Astrocyte (in vitro differentiated cells and primary cell): Measurements from ENCODE around the gene C19orf38. TPM values are rescaled to one million over a fixed set of nuclear protein-coding genes. Genes with fewer than 3 reads are reported as not detected.

Experiments
- DNase-seq: peaks from one replicate; pipeline ENCODE4 v3.0.0-alpha.2; 2010; ENCODE audit warnings: low read depth
- FAIRE-seq: peaks from 2 replicates; lab custom pipeline; 2011; peaks lifted over from hg19 to GRCh38; lab: Jason Lieb, UNC
- H2AFZ ChIP-seq: 2 replicates; pipeline ENCODE4 v1.6.0; 2012; ENCODE audit warnings: low read depth, low read length, inconsistent platforms
- H3K27ac ChIP-seq: 2 replicates; pipeline ENCODE4 v1.5.1; 2011; ENCODE audit warnings: low read depth, low read length, inconsistent platforms
- H3K27me3 ChIP-seq: 2 replicates; pipeline ENCODE4 v1.6.0; 2011; ENCODE audit warnings: low read length, inconsistent platforms; ENCODE audit not compliant: insufficient read depth
- H3K36me3 ChIP-seq: 2 replicates; pipeline ENCODE4 v1.5.1; 2011; ENCODE audit warnings: low read length, inconsistent platforms; ENCODE audit not compliant: insufficient read depth
- H3K4me1 ChIP-seq: 2 replicates; pipeline ENCODE4 v1.5.1; 2011; ENCODE audit warnings: low read length, inconsistent platforms; ENCODE audit not compliant: insufficient read depth
- H3K4me2 ChIP-seq: 2 replicates; pipeline ENCODE4 v1.6.0; 2012; ENCODE audit warnings: low read length, inconsistent platforms
- H3K4me3 ChIP-seq: 2 replicates; pipeline ENCODE4 v1.5.1; 2011; ENCODE audit warnings: low read depth, mild to moderate bottlenecking, low read length, inconsistent platforms; ENCODE audit not compliant: insufficient read depth
- H3K79me2 ChIP-seq: 2 replicates; pipeline ENCODE4 v1.6.0; 2012; ENCODE audit warnings: mild to moderate bottlenecking, low read length, inconsistent platforms; ENCODE audit not compliant: insufficient read depth
- H3K9ac ChIP-seq: 2 replicates; pipeline ENCODE4 v1.6.0; 2012; ENCODE audit warnings: mild to moderate bottlenecking, low read length, inconsistent platforms
- H3K9me3 ChIP-seq: 2 replicates; pipeline ENCODE4 v1.5.1; 2012; ENCODE audit warnings: low read depth, mild to moderate bottlenecking, low read length, inconsistent platforms; ENCODE audit not compliant: insufficient read depth
- H4K20me1 ChIP-seq: 2 replicates; pipeline ENCODE4 v1.6.0; 2012; ENCODE audit warnings: low read length, inconsistent platforms; ENCODE audit not compliant: insufficient read depth
- H3K27ac Mint-ChIP-seq: one replicate; pipeline ENCODE4 v1.8.0; 2021; ENCODE audit warnings: mild to moderate bottlenecking, mixed read lengths; ENCODE audit not compliant: unreplicated experiment
- H3K27me3 Mint-ChIP-seq: one replicate; pipeline ENCODE4 v1.8.0; 2021; ENCODE audit warnings: low read depth, mixed read lengths; ENCODE audit not compliant: unreplicated experiment
- H3K36me3 Mint-ChIP-seq: one replicate; pipeline ENCODE4 v1.8.0; 2021; ENCODE audit warnings: low read depth, mixed read lengths; ENCODE audit not compliant: unreplicated experiment
- H3K4me1 Mint-ChIP-seq: one replicate; pipeline ENCODE4 v1.8.0; 2021; ENCODE audit warnings: low read depth, mixed read lengths; ENCODE audit not compliant: unreplicated experiment
- H3K4me3 Mint-ChIP-seq: one replicate; pipeline ENCODE4 v1.8.0; 2021; ENCODE audit warnings: mild to moderate bottlenecking, moderate library complexity, mixed read lengths; ENCODE audit not compliant: unreplicated experiment
- H3K9me3 Mint-ChIP-seq: one replicate; pipeline ENCODE4 v1.8.0; 2021; ENCODE audit warnings: mild to moderate bottlenecking, mixed read lengths; ENCODE audit not compliant: unreplicated experiment
- EZH2 ChIP-seq: IDR thresholded peaks from 2 replicates; pipeline ENCODE4 v1.6.1; 2012; ENCODE audit warnings: mild to moderate bottlenecking, low read length, inconsistent platforms; ENCODE audit not compliant: insufficient read depth
- total RNA-seq: library from RNA; stranded (reverse); gene quantifications from 2 replicates; pipeline ENCODE4 v1.2.1, GENCODE V29; 2021
- TF ChIP-seq, protein P1 (sequence below): IDR thresholded peaks from 2 replicates; pipeline ENCODE4 v1.5.1; 2011; ENCODE audit warnings: low read depth, mild to moderate bottlenecking, inconsistent platforms, low read length, moderate library complexity; ENCODE audit not compliant: insufficient read depth

Gene C19orf38
- total RNA-seq, 1 donor from 2014 or later, result 0.23 TPM

DNA sequence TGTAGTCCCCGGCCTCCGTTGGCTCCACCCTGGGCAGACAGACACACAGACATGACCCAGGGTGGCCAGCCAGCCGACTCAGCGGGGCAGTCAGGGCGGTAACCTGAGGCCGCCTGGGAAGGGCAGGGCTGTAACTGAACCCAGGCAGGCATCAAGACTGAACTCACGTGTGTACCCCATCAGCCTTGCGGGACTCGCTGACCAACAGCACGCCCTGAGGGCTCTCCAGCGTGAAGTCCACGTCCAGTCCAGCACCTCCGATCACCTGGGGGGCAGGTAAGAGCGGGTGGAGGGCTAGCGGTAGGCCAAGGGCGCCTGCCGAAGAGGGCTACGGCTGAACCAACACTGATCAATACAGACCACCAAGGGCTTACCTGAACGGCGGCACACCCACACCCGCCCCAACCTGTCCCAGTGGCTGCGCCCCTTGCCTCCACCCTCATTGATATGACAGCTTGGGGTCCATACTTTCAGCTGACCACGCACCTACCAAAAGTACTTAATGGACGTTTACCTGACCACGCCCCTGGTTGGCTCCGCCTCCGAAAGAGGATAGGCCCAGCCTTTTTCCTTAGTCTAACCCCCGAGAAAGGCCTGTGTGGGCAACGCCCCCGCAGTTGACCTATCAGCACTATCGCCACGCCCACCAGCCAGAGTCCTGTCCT lies 13.0 kb upstream of the C19orf38 start:
- Mint-ChIP-seq H3K27ac (peak overlapping the region; percentile 100), H3K9me3 (peaks cover 9% of the 10 kb centered on the region), H3K4me1 (peaks cover 3% of the 10 kb centered on the region), H3K4me3 (peak overlapping the region; percentile 85), H3K36me3 (peaks cover 4% of the 10 kb centered on the region), H3K27me3 (no peaks in the 10 kb centered on the region)
- peaks cover 8% of the 10 kb centered on the region for H3K9me3 ChIP-seq
- H3K4me1 ChIP-seq, result peaks cover 15% of the 10 kb centered on the region
- peaks cover 5% of the 10 kb centered on the region for H3K79me2 ChIP-seq
- DNase-seq (no peak), FAIRE-seq (no peak)
- H3K4me2 ChIP-seq, result peak overlapping the region; percentile 94
- peak overlapping the region; percentile 47 for H3K9ac ChIP-seq
- peaks cover 6% of the 10 kb centered on the region for H4K20me1 ChIP-seq
- H2AFZ ChIP-seq, result no peak overlapping the region
- H3K27me3 ChIP-seq, result no peaks in the 10 kb centered on the region
- TF ChIP-seq, protein P1, sequence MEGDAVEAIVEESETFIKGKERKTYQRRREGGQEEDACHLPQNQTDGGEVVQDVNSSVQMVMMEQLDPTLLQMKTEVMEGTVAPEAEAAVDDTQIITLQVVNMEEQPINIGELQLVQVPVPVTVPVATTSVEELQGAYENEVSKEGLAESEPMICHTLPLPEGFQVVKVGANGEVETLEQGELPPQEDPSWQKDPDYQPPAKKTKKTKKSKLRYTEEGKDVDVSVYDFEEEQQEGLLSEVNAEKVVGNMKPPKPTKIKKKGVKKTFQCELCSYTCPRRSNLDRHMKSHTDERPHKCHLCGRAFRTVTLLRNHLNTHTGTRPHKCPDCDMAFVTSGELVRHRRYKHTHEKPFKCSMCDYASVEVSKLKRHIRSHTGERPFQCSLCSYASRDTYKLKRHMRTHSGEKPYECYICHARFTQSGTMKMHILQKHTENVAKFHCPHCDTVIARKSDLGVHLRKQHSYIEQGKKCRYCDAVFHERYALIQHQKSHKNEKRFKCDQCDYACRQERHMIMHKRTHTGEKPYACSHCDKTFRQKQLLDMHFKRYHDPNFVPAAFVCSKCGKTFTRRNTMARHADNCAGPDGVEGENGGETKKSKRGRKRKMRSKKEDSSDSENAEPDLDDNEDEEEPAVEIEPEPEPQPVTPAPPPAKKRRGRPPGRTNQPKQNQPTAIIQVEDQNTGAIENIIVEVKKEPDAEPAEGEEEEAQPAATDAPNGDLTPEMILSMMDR, result no peak
- peak overlapping the region; percentile 57 for H3K4me3 ChIP-seq
- no peak overlapping the region for H3K27ac ChIP-seq
- no peaks in the 10 kb centered on the region for H3K36me3 ChIP-seq

- peaks cover 5% of the 10 kb centered on the region for H3K79me2 ChIP-seq
- H2AFZ ChIP-seq, result peak within 1 kb of the TSS; percentile 89
- H3K36me3 ChIP-seq, result no peaks in the 10 kb centered on the region
- peaks cover 6% of the 10 kb centered on the region for H4K20me1 ChIP-seq
- Mint-ChIP-seq H3K4me1 (peaks cover 3% of the 10 kb centered on the region), H3K4me3 (peak within 1 kb of the TSS; percentile 85), H3K36me3 (peaks cover 4% of the 10 kb centered on the region), H3K27ac (peak within 1 kb of the TSS; percentile 100), H3K9me3 (peaks cover 9% of the 10 kb centered on the region), H3K27me3 (no peaks in the 10 kb centered on the region)
- no peak for TF ChIP-seq EZH2
- TF ChIP-seq, protein P1, result peak; percentile 14
- peak within 1 kb of the TSS; percentile 94 for H3K4me2 ChIP-seq
- DNase-seq, result peak; percentile 95
- peak within 1 kb of the TSS; percentile 92 for H3K9ac ChIP-seq
- peaks cover 8% of the 10 kb centered on the region for H3K9me3 ChIP-seq
- H3K27me3 ChIP-seq, result no peaks in the 10 kb centered on the region
- FAIRE-seq, result peak; percentile 17
- H3K4me3 ChIP-seq, result peak within 1 kb of the TSS; percentile 73
- peak within 1 kb of the TSS; percentile 98 for H3K27ac ChIP-seq
- peaks cover 15% of the 10 kb centered on the region for H3K4me1 ChIP-seq
Measured at GRCh38 chr19:10835754-10836478, 12.3 kb upstream of the C19orf38 start, which contains the start of gene TMED1. TSS of gene TMED1 (minus strand) at chr19:10836212. CDS start at chr19:10836191, 21 bp downstream.
